NT2/D1 (cell line): ENCODE data around the gene RIOX2.

ENCODE experiments used
- YY1 ChIP-seq: IDR thresholded peaks from 2 replicates; pipeline ENCODE4 v1.6.1; 2011; ENCODE audit not compliant: insufficient read length, insufficient read depth
- ZNF274 ChIP-seq: IDR thresholded peaks from 2 replicates; pipeline ENCODE4 v1.6.1; 2011; ENCODE audit warnings: mild to moderate bottlenecking, low read depth, low read length

DNA sequence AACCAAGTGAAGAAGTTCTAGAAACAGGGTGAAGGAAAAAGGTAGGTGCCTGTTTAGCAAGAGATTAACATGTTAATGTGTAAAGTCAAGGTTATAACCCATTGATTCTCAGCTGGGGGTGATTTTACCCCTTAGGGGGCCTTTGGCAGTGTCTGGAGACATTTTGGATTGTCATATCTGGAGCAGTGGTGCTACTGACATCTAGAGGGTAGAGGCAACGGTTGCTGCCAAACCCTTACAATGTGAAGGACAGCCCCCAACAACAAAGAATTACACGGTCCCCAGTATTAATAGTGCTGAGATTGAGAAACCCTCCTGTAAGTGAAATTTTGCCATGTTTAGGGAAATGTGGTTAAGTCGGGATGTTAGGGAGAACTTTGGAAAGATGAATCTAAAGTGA is 75.7 kb downstream of the RIOX2 start:
- TF ChIP-seq ZNF274: no peak
- TF ChIP-seq YY1: no peak
